Naive thymus-derived CD4-positive, alpha-beta T cell (primary cell): ENCODE results near the gene SPRR1A. TPM values are rescaled to one million over a fixed set of nuclear protein-coding genes. Genes with fewer than 3 reads are reported as not detected.
A peak's percentile ranks its signal among the peaks of the same experiment; 100 is the strongest.
"Not testable (repeated sequence)": the region's sequence is repeated elsewhere in the genome, so short reads cannot be mapped to it uniquely, and the experiment has no call there.

ENCODE experiments used
- ATAC-seq: fragments of 150-1000 bp; cut with Tn5 transposase; 2 replicates; pipeline ENCODE4 v1.10.0; 2021; ENCODE audit warnings: mild to moderate bottlenecking, moderate library complexity
- CTCF ChIA-PET: fragments of 350-600 bp; sonication (Branson Sonifier 250); formaldehyde crosslinking; loops from one replicate; lab custom pipeline; 2021; ENCODE audit warnings: antibody characterized with exemption; lab: Charles Lee
- POLR2A ChIA-PET: fragments of 350-600 bp; sonication (Branson Sonifier 250); formaldehyde crosslinking; loops from one replicate; lab custom pipeline; 2021; ENCODE audit warnings: antibody characterized with exemption, inconsistent platforms; lab: Charles Lee
- DNase-seq, 9 donors: peaks; one replicate each; pipeline versions ENCODE4 v3.0.0 to v3.0.0-alpha.2; 2020 to 2022; ENCODE audit warnings: mixed read lengths in 1 of 9
- H3K27ac ChIP-seq: one replicate; pipeline ENCODE4 v1.7.0; 2013; ENCODE audit warnings: mild to moderate bottlenecking, low read depth, low read length, moderate library complexity
- H3K27me3 ChIP-seq, 2 donors: one replicate each; pipeline ENCODE4 v1.7.0; 2013; ENCODE audit warnings: low read length in 2 of 2, mild to moderate bottlenecking in 2 of 2, moderate library complexity in 2 of 2; ENCODE audit not compliant: control insufficient read depth in 2 of 2, insufficient read depth in 2 of 2
- H3K36me3 ChIP-seq, 3 experiments: 1 replicate in 2 of 3; 2 replicates in 1 of 3; pipeline ENCODE4 v1.7.0; 2013; ENCODE audit warnings: low read length in 3 of 3, mild to moderate bottlenecking in 3 of 3, moderate library complexity in 1 of 3; ENCODE audit not compliant: insufficient read depth in 3 of 3, control insufficient read depth in 2 of 3
- H3K4me1 ChIP-seq, 2 donors: one replicate each; pipeline ENCODE4 v1.7.0; 2013; ENCODE audit warnings: low read length in 2 of 2, mild to moderate bottlenecking in 2 of 2, moderate library complexity in 1 of 2; ENCODE audit not compliant: control insufficient read depth in 2 of 2, insufficient read depth in 2 of 2
- H3K4me3 ChIP-seq: 2 replicates; pipeline ENCODE4 v1.7.0; 2013; ENCODE audit warnings: mild to moderate bottlenecking, low read length
- H3K9me3 ChIP-seq, 3 experiments: 1 replicate in 2 of 3; 2 replicates in 1 of 3; pipeline ENCODE4 v1.7.0; 2013; ENCODE audit warnings: low read length in 3 of 3; ENCODE audit not compliant: control insufficient read depth in 2 of 3
- H3K27ac Mint-ChIP-seq, 9 donors: one replicate each; pipeline ENCODE4 v1.8.0; 2020 to 2022; ENCODE audit warnings: mixed read lengths in 9 of 9, mild to moderate bottlenecking in 8 of 9, moderate library complexity in 5 of 9, inconsistent platforms in 2 of 9
- H3K27me3 Mint-ChIP-seq, 5 donors: one replicate each; pipeline ENCODE4 v1.8.0; 2021 to 2022; ENCODE audit warnings: mixed read lengths in 5 of 5, mild to moderate bottlenecking in 1 of 5
- H3K36me3 Mint-ChIP-seq, 5 donors: one replicate each; pipeline ENCODE4 v1.8.0; 2020 to 2022; ENCODE audit warnings: mixed read lengths in 5 of 5, mild to moderate bottlenecking in 3 of 5, inconsistent platforms in 1 of 5
- H3K4me1 Mint-ChIP-seq, 7 donors: one replicate each; pipeline ENCODE4 v1.8.0; 2020 to 2022; ENCODE audit warnings: mixed read lengths in 7 of 7, mild to moderate bottlenecking in 3 of 7, inconsistent platforms in 1 of 7
- H3K4me3 Mint-ChIP-seq, 10 donors: one replicate each; pipeline ENCODE4 v1.8.0; 2020 to 2022; ENCODE audit warnings: mild to moderate bottlenecking in 10 of 10, mixed read lengths in 10 of 10, moderate library complexity in 6 of 10, inconsistent platforms in 2 of 10
- H3K9me3 Mint-ChIP-seq, 11 donors: one replicate each; pipeline ENCODE4 v1.8.0; 2020 to 2022; ENCODE audit warnings: mixed read lengths in 11 of 11, mild to moderate bottlenecking in 4 of 11, inconsistent platforms in 1 of 11, moderate library complexity in 1 of 11
- intact Hi-C, 2 donors: fragments of 100-400 bp; cut with micrococcal nuclease; formaldehyde crosslinking; loops; one replicate each; pipeline ENCODE4 v1.15.1; 2023
- polyA plus RNA-seq, 2 donors: library from polyadenylated mRNA; unstranded; fragments of 300-500 nt; fragmentation: Illumina TruSeq; gene quantifications; one replicate each; pipeline ENCODE4 v1.2.3, GENCODE V29; 2021
- total RNA-seq, 6 experiments: library from RNA in 5 of 6; stranded (reverse) in 5 of 6; gene quantifications; 1 replicate in 5 of 6; 2 replicates in 1 of 6; pipeline ENCODE4 v1.2.3 and lab custom pipeline; 2021 to 2026

SPRR1A gene
- total and polyA plus RNA-seq, 7 experiments from 2014 or later, result not detected

DNA sequence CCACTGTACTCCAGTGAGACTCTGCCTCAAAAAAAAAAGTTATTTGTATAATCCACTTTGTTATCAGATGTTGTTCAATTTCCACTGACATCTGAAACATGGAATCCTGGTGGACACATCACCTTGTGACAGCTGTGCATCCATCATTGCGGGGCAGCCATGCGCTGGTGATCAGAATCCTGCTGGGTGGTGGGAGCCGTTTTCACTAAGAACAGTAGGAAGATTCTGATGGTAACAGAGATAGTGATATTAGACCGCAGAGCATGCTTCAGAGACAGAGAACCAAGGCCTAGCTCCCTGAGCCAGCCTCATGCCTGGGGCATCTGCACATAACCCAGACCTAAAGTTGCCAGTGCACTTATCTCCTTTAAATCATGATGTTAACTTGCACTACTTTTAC lies 14.6 kb downstream of the SPRR1A start:
- CTCF ChIA-PET, result no interaction called here
- no peak for DNase-seq
- intact Hi-C loops, result no loop called here

GRCh38 chr1:152999818-153000217 lies 15.9 kb downstream of the SPRR1A start:
- H3K27me3 Mint-ChIP-seq, result peaks cover 10 to 35% (median 21%) of the 10 kb centered on the region in 5 donors
- Histone ChIP-seq H3K9me3 (no peaks in the 10 kb centered on the region), H3K4me1 (no peaks in the 10 kb centered on the region), H3K27me3 (no peaks in the 10 kb centered on the region), H3K36me3 (no peaks in the 10 kb centered on the region), H3K4me3 (no peak overlapping the region), H3K27ac (no peak overlapping the region)
- H3K27ac Mint-ChIP-seq, result no peak overlapping the region
- DNase-seq (no peak), ATAC-seq (no peak)
- intact Hi-C loops, result no loop called here
- peaks cover 0 to 13% (median 7%) of the 10 kb centered on the region in 11 donors for H3K9me3 Mint-ChIP-seq
- no peaks in the 10 kb centered on the region for H3K36me3 Mint-ChIP-seq
- peak overlapping the region in 1 of 10 donors; percentile 56 for H3K4me3 Mint-ChIP-seq
- CTCF ChIA-PET, result no interaction called here
- POLR2A ChIA-PET, result no interaction called here
- H3K4me1 Mint-ChIP-seq, result peaks cover 0 to 2% (median 0%) of the 10 kb centered on the region in 7 donors

More for the DNA sequence above, 14.6 kb downstream of the SPRR1A start:
- ATAC-seq, result no peak
- Histone ChIP-seq H3K36me3 (no peaks in the 10 kb centered on the region), H3K27me3 (no peaks in the 10 kb centered on the region), H3K27ac (no peak overlapping the region), H3K9me3 (no peaks in the 10 kb centered on the region), H3K4me3 (no peak overlapping the region), H3K4me1 (no peaks in the 10 kb centered on the region)
- H3K27ac Mint-ChIP-seq, result no peak overlapping the region
- POLR2A ChIA-PET, result no interaction called here
- peaks cover 14 to 28% (median 24%) of the 10 kb centered on the region in 5 donors for H3K27me3 Mint-ChIP-seq
- peaks cover 0 to 1% (median 0%) of the 10 kb centered on the region in 7 donors for H3K4me1 Mint-ChIP-seq
- peaks cover 0 to 19% (median 5%) of the 10 kb centered on the region in 11 donors for H3K9me3 Mint-ChIP-seq
- no peaks in the 10 kb centered on the region for H3K36me3 Mint-ChIP-seq
- no peak overlapping the region for H3K4me3 Mint-ChIP-seq

DNA sequence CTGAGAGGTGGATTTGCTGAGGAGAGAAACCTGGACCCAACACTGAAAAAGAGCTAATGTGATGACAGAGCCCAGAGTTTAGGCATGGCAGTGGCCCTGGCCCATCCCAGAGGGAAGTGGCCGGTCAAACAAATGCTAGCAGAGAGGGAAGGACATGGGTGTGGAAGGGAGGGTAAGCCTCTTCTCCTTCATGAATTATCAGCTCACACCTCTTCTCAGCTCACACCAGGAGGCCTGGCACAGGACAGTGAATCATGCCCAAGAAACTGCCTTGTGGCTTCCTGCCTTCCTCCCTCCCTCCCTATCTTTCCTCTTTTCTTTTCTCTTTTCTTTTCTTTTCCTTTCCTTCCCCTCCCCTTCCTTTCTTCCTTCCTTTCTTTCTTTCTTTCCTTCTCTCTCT lies 16.4 kb downstream of the SPRR1A start:
- no peaks in the 10 kb centered on the region for H3K9me3 ChIP-seq
- H3K27ac Mint-ChIP-seq, result no peak overlapping the region
- no peak overlapping the region for H3K4me3 ChIP-seq
- no peaks in the 10 kb centered on the region for H3K36me3 ChIP-seq
- H3K27me3 ChIP-seq, result no peaks in the 10 kb centered on the region
- ChIA-PET CTCF (no interaction called here), POLR2A (no interaction called here)
- DNase-seq, result no peak
- peaks cover 0 to 10% (median 3%) of the 10 kb centered on the region in 11 donors for H3K9me3 Mint-ChIP-seq
- ATAC-seq, result no peak
- H3K4me1 Mint-ChIP-seq, result peaks cover 0 to 2% (median 0%) of the 10 kb centered on the region in 7 donors
- no peaks in the 10 kb centered on the region for H3K4me1 ChIP-seq
- H3K27ac ChIP-seq, result no peak overlapping the region
- peaks cover 7 to 30% (median 21%) of the 10 kb centered on the region in 5 donors for H3K27me3 Mint-ChIP-seq
- H3K4me3 Mint-ChIP-seq, result no peak overlapping the region
- intact Hi-C loops, result no loop called here
- no peaks in the 10 kb centered on the region for H3K36me3 Mint-ChIP-seq

GRCh38 chr1:153001382-153001781 lies 17.5 kb downstream of the SPRR1A start, which contains the start of gene SPRR3:
TSS of gene SPRR3 (plus strand) at chr1:153001749. CDS start at chr1:153003021, 1,272 bp downstream.
- no peaks in the 10 kb centered on the region for H3K4me1 ChIP-seq
- H3K27me3 Mint-ChIP-seq, result peaks cover 3 to 28% (median 21%) of the 10 kb centered on the region in 5 donors
- ATAC-seq (no peak), DNase-seq (no peak)
- peaks cover 0 to 2% (median 0%) of the 10 kb centered on the region in 7 donors for H3K4me1 Mint-ChIP-seq
- intact Hi-C loops, result no loop called here
- H3K27me3 ChIP-seq, result no peaks in the 10 kb centered on the region
- no peaks in the 10 kb centered on the region for H3K36me3 Mint-ChIP-seq
- H3K27ac Mint-ChIP-seq, result no peak within 1 kb of the TSS
- peaks cover 0 to 8% (median 0%) of the 10 kb centered on the region in 11 donors for H3K9me3 Mint-ChIP-seq
- H3K4me3 Mint-ChIP-seq, result no peak within 1 kb of the TSS
- ChIA-PET CTCF (no interaction called here), POLR2A (no interaction called here)
- no peaks in the 10 kb centered on the region for H3K9me3 ChIP-seq
- H3K27ac ChIP-seq, result no peak within 1 kb of the TSS
- no peaks in the 10 kb centered on the region for H3K36me3 ChIP-seq
- H3K4me3 ChIP-seq, result no peak within 1 kb of the TSS

GRCh38 chr1:153011235-153011758 lies 27.4 kb downstream of the SPRR1A start:
- H3K4me1 ChIP-seq, H3K27ac ChIP-seq, H3K4me3 Mint-ChIP-seq, H3K4me1 Mint-ChIP-seq, H3K27ac Mint-ChIP-seq, POLR2A ChIA-PET, H3K27me3 ChIP-seq, H3K4me3 ChIP-seq, H3K36me3 ChIP-seq, intact Hi-C loops, CTCF ChIA-PET, H3K9me3 ChIP-seq, H3K36me3 Mint-ChIP-seq, DNase-seq, ATAC-seq: not testable (repeated sequence)
- peaks cover 0 to 10% (median 0%) of the 10 kb centered on the region in 11 donors for H3K9me3 Mint-ChIP-seq
- H3K27me3 Mint-ChIP-seq, result peaks cover under 1 to 21% (median 17%) of the 10 kb centered on the region in 5 donors

- H3K9me3 Mint-ChIP-seq, H3K4me1 ChIP-seq, CTCF ChIA-PET, H3K27ac Mint-ChIP-seq, H3K9me3 ChIP-seq, ATAC-seq, POLR2A ChIA-PET, DNase-seq, H3K36me3 ChIP-seq, H3K4me3 ChIP-seq, H3K27ac ChIP-seq, H3K27me3 ChIP-seq, H3K4me3 Mint-ChIP-seq, H3K4me1 Mint-ChIP-seq, intact Hi-C loops, H3K36me3 Mint-ChIP-seq: not testable (repeated sequence)
- H3K27me3 Mint-ChIP-seq, result peaks cover 5 to 47% (median 38%) of the 10 kb centered on the region in 5 donors
These were observed 37.9 kb downstream of the SPRR1A start for GRCh38 chr1:153021829-153022228.

GRCh38 chr1:153022340-153022739 lies 38.5 kb downstream of the SPRR1A start:
- H3K4me3 Mint-ChIP-seq, H3K36me3 Mint-ChIP-seq, POLR2A ChIA-PET, H3K4me1 ChIP-seq, H3K9me3 Mint-ChIP-seq, H3K4me3 ChIP-seq, H3K4me1 Mint-ChIP-seq, CTCF ChIA-PET, DNase-seq, H3K27ac ChIP-seq, ATAC-seq, H3K9me3 ChIP-seq, intact Hi-C loops, H3K27me3 ChIP-seq, H3K36me3 ChIP-seq, H3K27ac Mint-ChIP-seq: not testable (repeated sequence)
- peaks cover 5 to 45% (median 38%) of the 10 kb centered on the region in 5 donors for H3K27me3 Mint-ChIP-seq
